Epithelial cell of alveolus of lung (primary cell): Measurements from ENCODE around the gene LGALS9B. TPM values are rescaled to one million over a fixed set of nuclear protein-coding genes. Genes with fewer than 3 reads are reported as not detected.

Experiments
- total RNA-seq: library from RNA; depleted of rRNA; stranded (reverse); fragments of >200 nt; gene quantifications from 2 replicates; pipeline ENCODE4 v1.2.1, GENCODE V29; 2015

LGALS9B gene
- not detected in 2 replicates for total RNA-seq

DNA sequence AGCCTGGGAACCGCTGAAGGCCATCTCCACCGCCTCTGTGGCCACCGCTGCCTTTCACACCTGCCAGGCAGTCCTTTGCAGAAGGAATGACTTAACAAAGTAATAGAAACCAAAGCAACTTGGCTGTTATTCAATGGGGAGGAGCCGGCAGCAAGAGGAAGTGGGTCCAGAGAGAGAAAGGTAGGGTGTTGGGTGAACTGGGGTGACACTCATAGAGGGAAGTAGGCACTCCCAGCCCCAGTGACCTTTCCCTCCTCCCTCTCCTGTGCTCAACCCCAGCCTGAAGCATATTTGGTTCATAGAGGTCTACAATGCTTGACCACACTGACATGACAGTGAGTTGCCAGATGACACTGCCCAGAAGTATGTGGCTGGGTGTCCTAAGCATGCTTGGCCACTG is at the start of gene LGALS9B:
Gene LGALS9B (minus strand): TSS at position 93 of the 400 bp plus-strand sequence. CDS start 69 bp downstream, at position 24.

Other genes with a start within 250 kb of the LGALS9B start
- gene CDRT15L2, start 112.2 kb upstream of the LGALS9B start, total RNA-seq: not detected in 2 replicates